ENCODE results near the gene RPS19.

Gene RPS19

DNA sequence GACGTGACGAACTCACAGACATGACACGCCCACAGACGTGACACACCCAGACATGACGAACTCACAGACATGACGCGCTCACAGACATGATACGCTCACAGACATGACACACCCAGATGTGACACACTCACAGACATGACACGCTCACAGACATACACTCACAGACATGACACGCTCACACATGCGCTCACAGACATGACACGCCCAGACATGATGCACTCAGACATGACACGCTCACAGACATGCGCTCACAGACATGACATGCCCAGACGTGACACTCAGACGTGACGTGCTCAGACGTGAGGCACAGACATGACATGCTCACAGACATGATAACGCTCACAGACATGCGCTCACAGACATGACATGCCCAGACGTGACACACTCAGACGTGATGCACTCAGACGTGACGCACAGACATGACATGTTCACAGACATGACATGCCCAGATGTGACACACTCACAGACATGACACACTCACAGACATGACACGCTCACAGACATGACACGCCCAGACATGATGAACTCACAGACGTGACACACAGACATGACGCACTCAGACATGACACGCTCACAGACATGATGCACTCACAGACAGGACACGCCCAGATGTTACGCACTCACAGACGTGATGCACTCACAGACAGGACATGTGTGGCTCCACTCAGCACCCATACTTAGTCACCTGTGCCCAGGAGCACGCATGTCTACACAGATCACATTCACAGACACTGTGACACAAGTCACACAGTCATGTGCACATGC lies 60.1 kb downstream of the RPS19 start:
- no peak overlapping the region for H3K4me3 Mint-ChIP-seq
- no peak overlapping the region for H3K27ac Mint-ChIP-seq
- peaks cover 18% of the 10 kb centered on the region for H3K4me1 Mint-ChIP-seq
- H3K27me3 Mint-ChIP-seq (ENCODE audit: low read depth, poor library complexity): no peaks in the 10 kb centered on the region
- no peaks in the 10 kb centered on the region for H3K9me3 Mint-ChIP-seq
- TF ChIP-seq, protein P1, sequence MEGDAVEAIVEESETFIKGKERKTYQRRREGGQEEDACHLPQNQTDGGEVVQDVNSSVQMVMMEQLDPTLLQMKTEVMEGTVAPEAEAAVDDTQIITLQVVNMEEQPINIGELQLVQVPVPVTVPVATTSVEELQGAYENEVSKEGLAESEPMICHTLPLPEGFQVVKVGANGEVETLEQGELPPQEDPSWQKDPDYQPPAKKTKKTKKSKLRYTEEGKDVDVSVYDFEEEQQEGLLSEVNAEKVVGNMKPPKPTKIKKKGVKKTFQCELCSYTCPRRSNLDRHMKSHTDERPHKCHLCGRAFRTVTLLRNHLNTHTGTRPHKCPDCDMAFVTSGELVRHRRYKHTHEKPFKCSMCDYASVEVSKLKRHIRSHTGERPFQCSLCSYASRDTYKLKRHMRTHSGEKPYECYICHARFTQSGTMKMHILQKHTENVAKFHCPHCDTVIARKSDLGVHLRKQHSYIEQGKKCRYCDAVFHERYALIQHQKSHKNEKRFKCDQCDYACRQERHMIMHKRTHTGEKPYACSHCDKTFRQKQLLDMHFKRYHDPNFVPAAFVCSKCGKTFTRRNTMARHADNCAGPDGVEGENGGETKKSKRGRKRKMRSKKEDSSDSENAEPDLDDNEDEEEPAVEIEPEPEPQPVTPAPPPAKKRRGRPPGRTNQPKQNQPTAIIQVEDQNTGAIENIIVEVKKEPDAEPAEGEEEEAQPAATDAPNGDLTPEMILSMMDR (IDR thresholded peaks at IDR 0.05): no peak
- no peaks in the 10 kb centered on the region for H3K36me3 Mint-ChIP-seq (ENCODE audit: low read depth)
- DNase-seq: no peak

DNA sequence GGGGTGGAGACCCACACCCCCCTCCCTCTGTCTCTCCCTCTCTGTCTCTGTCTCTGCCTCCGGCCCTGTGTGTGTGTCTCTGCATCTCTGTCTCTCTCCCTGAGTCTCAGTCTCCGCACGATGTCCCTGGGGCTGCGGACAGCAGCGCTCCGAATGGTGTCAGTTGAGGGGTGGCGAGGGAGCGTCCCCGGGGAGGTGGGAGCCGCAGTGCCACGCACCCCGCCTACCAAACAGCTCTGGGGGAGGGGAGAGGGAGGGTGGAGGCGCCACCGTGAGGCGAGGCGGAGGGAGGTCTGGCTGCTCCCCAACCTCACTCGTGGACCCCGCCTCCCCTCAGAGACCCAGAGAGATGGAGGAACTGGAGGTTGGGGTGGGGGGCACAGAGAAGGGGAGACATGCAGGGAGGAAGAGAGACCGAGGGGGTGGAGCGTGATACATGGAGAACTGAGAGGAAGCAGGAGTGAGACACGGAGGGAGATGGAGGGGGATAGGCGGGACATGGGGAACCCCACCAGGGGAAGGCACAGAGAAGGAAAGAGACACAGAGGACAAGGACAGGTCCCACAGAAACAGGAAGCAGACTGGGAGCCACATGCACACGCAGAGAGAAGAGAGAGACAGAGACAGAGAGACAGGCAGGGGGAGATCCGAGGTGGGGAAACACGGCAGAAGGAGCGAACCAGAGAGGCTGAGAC lies 61.0 kb downstream of the RPS19 start:
- TF ChIP-seq, protein P1 (IDR thresholded peaks at IDR 0.05): no peak
- DNase-seq: no peak
- H3K36me3 Mint-ChIP-seq (ENCODE audit: low read depth): no peaks in the 10 kb centered on the region
- H3K27me3 Mint-ChIP-seq (ENCODE audit: low read depth, poor library complexity): no peaks in the 10 kb centered on the region
- H3K27ac Mint-ChIP-seq: no peak overlapping the region
- H3K9me3 Mint-ChIP-seq: no peaks in the 10 kb centered on the region
- no peak overlapping the region for H3K4me3 Mint-ChIP-seq
- peaks cover 18% of the 10 kb centered on the region for H3K4me1 Mint-ChIP-seq

DNA sequence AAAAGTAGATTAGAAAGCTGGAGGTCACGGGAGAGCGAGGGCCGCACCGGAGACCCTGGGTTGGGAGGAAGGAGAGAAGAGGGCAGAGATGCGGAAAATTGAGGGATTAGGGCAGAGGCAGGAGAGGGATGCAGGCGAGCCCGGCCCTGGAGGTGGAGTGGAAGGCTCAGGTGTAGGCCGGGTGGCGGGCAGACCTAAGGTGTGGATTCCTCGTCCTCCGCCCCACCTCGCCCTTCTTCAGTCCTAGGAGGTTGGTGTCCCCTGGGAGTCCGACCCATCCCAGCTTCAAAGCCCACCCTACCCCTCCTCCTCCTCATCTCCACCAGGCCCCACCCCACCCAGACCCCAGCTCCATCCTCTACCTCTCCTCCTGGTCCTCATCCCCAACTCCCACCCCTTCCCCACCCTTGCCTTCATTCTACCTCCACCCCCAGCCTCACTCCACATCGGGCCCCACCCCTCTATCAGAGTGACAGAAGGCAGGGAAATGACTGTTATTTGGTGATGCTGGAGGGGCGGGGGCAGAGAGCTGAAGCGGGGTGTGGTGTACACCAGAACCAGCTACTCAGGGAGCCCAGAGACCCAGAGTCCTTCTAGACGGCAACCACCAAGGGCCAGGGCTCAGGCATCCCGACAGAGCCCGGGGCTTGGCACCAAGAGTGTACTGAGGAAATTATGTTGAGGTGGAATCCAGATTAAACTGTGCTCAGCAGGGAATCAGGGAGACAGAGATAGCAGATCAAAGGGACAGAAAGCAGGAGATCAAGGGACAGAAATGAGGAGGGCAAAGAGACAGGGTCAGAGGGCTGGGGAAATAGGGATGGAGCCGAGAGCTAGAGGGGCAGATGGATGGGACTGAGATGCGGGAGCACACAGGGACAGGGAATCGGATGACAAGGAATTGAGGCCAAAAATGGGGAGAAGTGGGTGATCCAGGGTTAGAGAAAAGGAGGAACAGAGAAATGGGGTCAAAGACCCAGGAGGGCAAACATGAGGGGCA lies 61.8 kb downstream of the RPS19 start:
- Mint-ChIP-seq H3K36me3 (ENCODE audit: low read depth) (no peaks in the 10 kb centered on the region), H3K27ac (no peak overlapping the region), H3K4me1 (peaks cover 18% of the 10 kb centered on the region), H3K9me3 (no peaks in the 10 kb centered on the region), H3K27me3 (ENCODE audit: low read depth, poor library complexity) (no peaks in the 10 kb centered on the region), H3K4me3 (no peak overlapping the region)
- no peak for DNase-seq
- TF ChIP-seq, protein P1 (IDR thresholded peaks at IDR 0.05): no peak
